Measurements from ENCODE around the gene GABBR1.

- TF ChIP-seq POLR2A (IDR thresholded peaks at IDR 0.05; ENCODE audit: low read depth, low read length) (no peak), CTCF (IDR thresholded peaks at IDR 0.05; ENCODE audit: extremely low read depth in 1 of 2, insufficient read depth in 1 of 2, low read depth in 1 of 2, low read length in 2 of 2) (peak; percentile 73 to 84), POLR2AphosphoS5 (IDR thresholded peaks at IDR 0.05; ENCODE audit: insufficient read depth, low read depth, low read length) (no peak), EZH2 (IDR thresholded peaks at IDR 0.05; ENCODE audit: borderline replicate concordance, low read depth, low read length, severe bottlenecking) (no peak), MAX (IDR thresholded peaks at IDR 0.05; ENCODE audit: insufficient read depth, insufficient read length) (no peak), MYC (IDR thresholded peaks at IDR 0.05; ENCODE audit: low read depth, low read length) (no peak), JUN (IDR thresholded peaks at IDR 0.05; ENCODE audit: borderline replicate concordance, insufficient read depth, insufficient read length, low read depth) (no peak), FOS (IDR thresholded peaks at IDR 0.05; ENCODE audit: borderline replicate concordance, insufficient read depth, low read length) (no peak), GATA2 (IDR thresholded peaks at IDR 0.05; ENCODE audit: insufficient read depth, insufficient read length, low read depth, low read length) (no peak)
Measured at GRCh38 chr6:29589423-29590048, 43.4 kb downstream of the GABBR1 start.

All from endothelial cell of umbilical vein (primary cell).